PC-9 (cell line): ENCODE measurements around the gene IFT122.

Experiments
- EZH2 ChIP-seq: fragments of 200-600 bp; sonication (generic); IDR thresholded peaks from 2 replicates; pipeline ENCODE4 v1.8.0; 2017; ENCODE audit warnings: antibody characterized with exemption, low read depth
- TF ChIP-seq, protein P1 (sequence below): fragments of 200-600 bp; sonication (generic); conservative IDR thresholded peaks from 2 replicates; pipeline ENCODE4 v1.6.1; 2017; ENCODE audit warnings: mixed run types, antibody characterized with exemption, mild to moderate bottlenecking, moderate library complexity

- TF ChIP-seq, protein P1, sequence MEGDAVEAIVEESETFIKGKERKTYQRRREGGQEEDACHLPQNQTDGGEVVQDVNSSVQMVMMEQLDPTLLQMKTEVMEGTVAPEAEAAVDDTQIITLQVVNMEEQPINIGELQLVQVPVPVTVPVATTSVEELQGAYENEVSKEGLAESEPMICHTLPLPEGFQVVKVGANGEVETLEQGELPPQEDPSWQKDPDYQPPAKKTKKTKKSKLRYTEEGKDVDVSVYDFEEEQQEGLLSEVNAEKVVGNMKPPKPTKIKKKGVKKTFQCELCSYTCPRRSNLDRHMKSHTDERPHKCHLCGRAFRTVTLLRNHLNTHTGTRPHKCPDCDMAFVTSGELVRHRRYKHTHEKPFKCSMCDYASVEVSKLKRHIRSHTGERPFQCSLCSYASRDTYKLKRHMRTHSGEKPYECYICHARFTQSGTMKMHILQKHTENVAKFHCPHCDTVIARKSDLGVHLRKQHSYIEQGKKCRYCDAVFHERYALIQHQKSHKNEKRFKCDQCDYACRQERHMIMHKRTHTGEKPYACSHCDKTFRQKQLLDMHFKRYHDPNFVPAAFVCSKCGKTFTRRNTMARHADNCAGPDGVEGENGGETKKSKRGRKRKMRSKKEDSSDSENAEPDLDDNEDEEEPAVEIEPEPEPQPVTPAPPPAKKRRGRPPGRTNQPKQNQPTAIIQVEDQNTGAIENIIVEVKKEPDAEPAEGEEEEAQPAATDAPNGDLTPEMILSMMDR, result no peak
- no peak for TF ChIP-seq EZH2
Measured at GRCh38 chr3:129555153-129555550, 115.1 kb downstream of the IFT122 start.
